ENCODE measurements around the gene LSM4. TPM values are rescaled to one million over a fixed set of nuclear protein-coding genes. Genes with fewer than 3 reads are reported as not detected.
A peak's percentile ranks its signal among the peaks of the same experiment; 100 is the strongest.

Gene LSM4
- total and polyA plus RNA-seq, 2 of the 13 experiments (the other 11 are each of a cell fraction or from before 2014, with no cell fraction given), result 65.8 to 166 TPM

- 0 out of 4 replicates have a peak, but pooled peaks of 1 of the 2 experiments have one; percentile 24 for TF ChIP-seq NR2F1 (CRISPR knock-in tag; IDR thresholded peaks at IDR 0.05)
- TF ChIP-seq MAF1 (CRISPR knock-in tag; IDR thresholded peaks at IDR 0.05; ENCODE audit: borderline replicate concordance), result no peak
- TF ChIP-seq, protein P1, sequence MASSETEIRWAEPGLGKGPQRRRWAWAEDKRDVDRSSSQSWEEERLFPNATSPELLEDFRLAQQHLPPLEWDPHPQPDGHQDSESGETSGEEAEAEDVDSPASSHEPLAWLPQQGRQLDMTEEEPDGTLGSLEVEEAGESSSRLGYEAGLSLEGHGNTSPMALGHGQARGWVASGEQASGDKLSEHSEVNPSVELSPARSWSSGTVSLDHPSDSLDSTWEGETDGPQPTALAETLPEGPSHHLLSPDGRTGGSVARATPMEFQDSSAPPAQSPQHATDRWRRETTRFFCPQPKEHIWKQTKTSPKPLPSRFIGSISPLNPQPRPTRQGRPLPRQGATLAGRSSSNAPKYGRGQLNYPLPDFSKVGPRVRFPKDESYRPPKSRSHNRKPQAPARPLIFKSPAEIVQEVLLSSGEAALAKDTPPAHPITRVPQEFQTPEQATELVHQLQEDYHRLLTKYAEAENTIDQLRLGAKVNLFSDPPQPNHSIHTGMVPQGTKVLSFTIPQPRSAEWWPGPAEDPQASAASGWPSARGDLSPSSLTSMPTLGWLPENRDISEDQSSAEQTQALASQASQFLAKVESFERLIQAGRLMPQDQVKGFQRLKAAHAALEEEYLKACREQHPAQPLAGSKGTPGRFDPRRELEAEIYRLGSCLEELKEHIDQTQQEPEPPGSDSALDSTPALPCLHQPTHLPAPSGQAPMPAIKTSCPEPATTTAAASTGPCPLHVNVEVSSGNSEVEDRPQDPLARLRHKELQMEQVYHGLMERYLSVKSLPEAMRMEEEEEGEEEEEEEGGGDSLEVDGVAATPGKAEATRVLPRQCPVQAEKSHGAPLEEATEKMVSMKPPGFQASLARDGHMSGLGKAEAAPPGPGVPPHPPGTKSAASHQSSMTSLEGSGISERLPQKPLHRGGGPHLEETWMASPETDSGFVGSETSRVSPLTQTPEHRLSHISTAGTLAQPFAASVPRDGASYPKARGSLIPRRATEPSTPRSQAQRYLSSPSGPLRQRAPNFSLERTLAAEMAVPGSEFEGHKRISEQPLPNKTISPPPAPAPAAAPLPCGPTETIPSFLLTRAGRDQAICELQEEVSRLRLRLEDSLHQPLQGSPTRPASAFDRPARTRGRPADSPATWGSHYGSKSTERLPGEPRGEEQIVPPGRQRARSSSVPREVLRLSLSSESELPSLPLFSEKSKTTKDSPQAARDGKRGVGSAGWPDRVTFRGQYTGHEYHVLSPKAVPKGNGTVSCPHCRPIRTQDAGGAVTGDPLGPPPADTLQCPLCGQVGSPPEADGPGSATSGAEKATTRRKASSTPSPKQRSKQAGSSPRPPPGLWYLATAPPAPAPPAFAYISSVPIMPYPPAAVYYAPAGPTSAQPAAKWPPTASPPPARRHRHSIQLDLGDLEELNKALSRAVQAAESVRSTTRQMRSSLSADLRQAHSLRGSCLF (CRISPR knock-in tag; IDR thresholded peaks at IDR 0.05; ENCODE audit: borderline replicate concordance), result no peak
- TF ChIP-seq, protein P2, sequence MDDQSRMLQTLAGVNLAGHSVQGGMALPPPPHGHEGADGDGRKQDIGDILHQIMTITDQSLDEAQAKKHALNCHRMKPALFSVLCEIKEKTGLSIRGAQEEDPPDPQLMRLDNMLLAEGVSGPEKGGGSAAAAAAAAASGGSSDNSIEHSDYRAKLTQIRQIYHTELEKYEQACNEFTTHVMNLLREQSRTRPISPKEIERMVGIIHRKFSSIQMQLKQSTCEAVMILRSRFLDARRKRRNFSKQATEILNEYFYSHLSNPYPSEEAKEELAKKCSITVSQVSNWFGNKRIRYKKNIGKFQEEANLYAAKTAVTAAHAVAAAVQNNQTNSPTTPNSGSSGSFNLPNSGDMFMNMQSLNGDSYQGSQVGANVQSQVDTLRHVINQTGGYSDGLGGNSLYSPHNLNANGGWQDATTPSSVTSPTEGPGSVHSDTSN (CRISPR knock-in tag; IDR thresholded peaks at IDR 0.05; ENCODE audit: borderline replicate concordance), result no peak
- TF ChIP-seq BCL6 (CRISPR knock-in tag; IDR thresholded peaks at IDR 0.05), result peak; percentile 66
- TF ChIP-seq KLF12 (CRISPR knock-in tag; IDR thresholded peaks at IDR 0.05; ENCODE audit: borderline replicate concordance), result no peak
- TF ChIP-seq SKIL (CRISPR knock-in tag; IDR thresholded peaks at IDR 0.05; ENCODE audit: borderline replicate concordance), result peak; percentile 91
- TF ChIP-seq ZNF34 (CRISPR knock-in tag; IDR thresholded peaks at IDR 0.05; ENCODE audit: borderline replicate concordance), result no peak
- TF ChIP-seq, protein P3, sequence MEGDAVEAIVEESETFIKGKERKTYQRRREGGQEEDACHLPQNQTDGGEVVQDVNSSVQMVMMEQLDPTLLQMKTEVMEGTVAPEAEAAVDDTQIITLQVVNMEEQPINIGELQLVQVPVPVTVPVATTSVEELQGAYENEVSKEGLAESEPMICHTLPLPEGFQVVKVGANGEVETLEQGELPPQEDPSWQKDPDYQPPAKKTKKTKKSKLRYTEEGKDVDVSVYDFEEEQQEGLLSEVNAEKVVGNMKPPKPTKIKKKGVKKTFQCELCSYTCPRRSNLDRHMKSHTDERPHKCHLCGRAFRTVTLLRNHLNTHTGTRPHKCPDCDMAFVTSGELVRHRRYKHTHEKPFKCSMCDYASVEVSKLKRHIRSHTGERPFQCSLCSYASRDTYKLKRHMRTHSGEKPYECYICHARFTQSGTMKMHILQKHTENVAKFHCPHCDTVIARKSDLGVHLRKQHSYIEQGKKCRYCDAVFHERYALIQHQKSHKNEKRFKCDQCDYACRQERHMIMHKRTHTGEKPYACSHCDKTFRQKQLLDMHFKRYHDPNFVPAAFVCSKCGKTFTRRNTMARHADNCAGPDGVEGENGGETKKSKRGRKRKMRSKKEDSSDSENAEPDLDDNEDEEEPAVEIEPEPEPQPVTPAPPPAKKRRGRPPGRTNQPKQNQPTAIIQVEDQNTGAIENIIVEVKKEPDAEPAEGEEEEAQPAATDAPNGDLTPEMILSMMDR (CRISPR knock-in tag; IDR thresholded peaks at IDR 0.05), result no peak; the same call in 1 of the 2 replicates
- TF ChIP-seq ZC3H13 (CRISPR knock-in tag; IDR thresholded peaks at IDR 0.05), result no peak
- no peak for TF ChIP-seq ZFP90 (CRISPR knock-in tag; IDR thresholded peaks at IDR 0.05; ENCODE audit: borderline replicate concordance)
- TF ChIP-seq FOXK1 (CRISPR knock-in tag; IDR thresholded peaks at IDR 0.05; ENCODE audit: borderline replicate concordance, low read depth), result no peak
- no peak for TF ChIP-seq CHD4 (IDR thresholded peaks at IDR 0.05; ENCODE audit: borderline replicate concordance, low read length)
- no peak for TF ChIP-seq ASH2L (IDR thresholded peaks at IDR 0.05; ENCODE audit: insufficient read length, low read depth, low read length)
- TF ChIP-seq HDAC6 (IDR thresholded peaks at IDR 0.05; ENCODE audit: low read depth, low read length), result no peak
- TF ChIP-seq HNRNPLL (IDR thresholded peaks at IDR 0.05; ENCODE audit: low read depth, low read length, poor library complexity, severe bottlenecking), result no peak
These were observed 45.8 kb upstream of the LSM4 start (continued) for GRCh38 chr19:18368504-18369222.
